ENCODE results near the gene ZBTB17.
"Not testable (repeated sequence)": the region's sequence is repeated elsewhere in the genome, so short reads cannot be mapped to it uniquely, and the experiment has no call there.

Gene ZBTB17

DNA sequence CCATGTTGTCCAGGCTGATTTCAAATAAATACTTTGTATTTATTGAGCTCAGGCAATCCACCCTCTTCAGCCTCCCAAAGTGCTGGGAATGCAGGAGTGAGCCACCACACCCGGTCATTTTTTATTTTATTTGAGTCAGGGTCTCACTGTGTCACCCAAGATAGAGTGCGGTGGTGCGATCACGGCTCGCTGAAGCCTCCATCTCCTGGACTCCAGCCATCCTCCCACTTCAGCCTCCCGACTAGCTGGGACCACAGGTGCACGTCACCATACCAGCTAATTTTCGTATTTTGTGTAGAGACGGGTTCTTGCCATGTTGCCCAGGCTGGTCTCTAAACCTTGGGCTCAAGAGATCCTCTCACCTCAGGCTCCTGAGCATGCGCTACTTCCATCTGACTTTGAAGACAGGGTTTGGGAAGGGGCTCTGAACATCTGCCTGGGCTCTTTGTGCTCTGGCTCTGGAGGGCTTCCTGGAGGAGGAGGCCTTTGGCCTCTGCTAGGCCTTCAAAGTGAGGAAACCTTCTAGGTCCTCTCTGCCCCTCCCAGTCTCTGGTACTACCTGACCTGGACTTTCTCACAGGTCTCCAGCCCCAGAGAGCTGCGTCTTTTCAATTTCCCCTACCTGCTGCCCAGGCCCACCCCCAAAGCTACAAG lies 36.2 kb upstream of the ZBTB17 start:
- no peak for DNase-seq

- DNase-seq: no peak
Observed at GRCh38 chr1:16010837-16011236, 34.9 kb upstream of the ZBTB17 start.

- DNase-seq: no peak
Observed at GRCh38 chr1:16009678-16010077, 33.8 kb upstream of the ZBTB17 start.

DNA sequence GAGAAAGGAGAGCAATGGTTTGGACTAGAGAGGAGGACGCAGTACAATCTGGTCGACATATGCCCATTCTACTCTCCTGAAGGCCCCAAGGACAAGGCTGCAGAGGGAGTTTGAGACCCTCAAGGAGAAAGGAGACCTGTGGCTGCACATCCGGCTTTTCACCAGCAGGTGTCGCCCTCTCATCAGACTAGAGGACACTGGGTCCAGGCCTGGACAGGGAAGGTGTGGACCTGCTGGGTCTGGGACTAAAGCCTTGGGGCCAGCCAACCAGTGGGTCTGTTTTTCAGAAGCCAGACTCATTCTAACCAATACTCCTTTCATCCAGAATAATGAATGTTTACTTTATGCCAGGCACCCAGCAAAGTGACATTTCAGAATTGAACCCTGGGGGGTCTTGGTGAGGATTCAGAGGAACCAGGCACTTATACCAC lies 33.1 kb upstream of the ZBTB17 start:
- peak; percentile 35 to 75 for DNase-seq

DNA sequence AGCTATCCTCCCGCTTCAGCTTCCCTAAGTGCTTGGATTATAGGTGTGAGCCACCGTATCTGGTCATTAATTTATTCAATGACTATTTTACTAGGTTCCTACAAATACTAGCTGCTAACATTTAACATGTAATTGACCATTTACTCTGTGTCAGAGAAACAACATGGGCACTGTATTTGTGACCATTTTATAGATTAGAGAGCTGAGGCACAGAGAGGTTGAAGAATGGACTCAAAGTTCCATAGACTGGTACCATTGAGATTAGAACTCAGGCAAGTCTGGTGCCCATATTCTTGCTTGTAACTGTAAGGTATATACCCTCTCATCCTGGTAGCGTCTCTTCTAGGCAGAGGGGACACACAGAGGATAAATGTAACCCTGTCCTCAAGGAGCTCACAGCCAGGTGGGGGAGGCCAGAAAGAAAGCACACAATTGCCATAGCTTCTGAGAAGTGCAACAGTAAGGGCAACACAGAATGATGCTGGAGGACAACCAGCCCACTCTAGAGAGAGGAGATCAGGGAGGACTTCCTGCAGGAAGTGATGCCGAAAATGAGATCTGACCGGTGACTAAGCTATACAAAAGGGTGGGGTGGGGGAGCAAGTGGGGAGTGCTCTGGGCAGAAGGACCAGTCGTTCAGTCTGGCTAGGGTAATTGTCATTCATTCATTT lies 31.9 kb upstream of the ZBTB17 start:
- no peak for DNase-seq

- no peak for DNase-seq
Observed at GRCh38 chr1:16006552-16007485, 30.9 kb upstream of the ZBTB17 start.

DNA sequence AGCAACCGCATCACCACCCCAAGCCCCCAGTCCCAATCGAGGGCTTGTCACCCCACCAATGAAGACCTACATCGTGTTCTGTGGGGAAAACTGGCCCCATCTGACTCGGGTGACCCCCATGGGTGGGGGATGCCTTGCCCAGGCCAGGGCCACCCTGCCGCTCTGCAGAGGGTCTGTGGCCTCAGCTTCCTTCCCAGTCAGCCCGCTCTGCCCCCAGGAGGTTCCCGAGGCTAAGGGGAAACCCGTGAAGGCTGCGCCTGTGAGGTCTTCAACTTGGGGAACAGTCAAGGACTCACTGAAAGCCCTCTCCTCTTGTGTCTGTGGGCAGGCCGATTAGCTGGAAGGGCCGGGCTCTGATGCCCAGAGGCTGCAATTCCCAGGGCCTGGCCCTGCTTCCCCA lies 30.1 kb upstream of the ZBTB17 start:
- no peak for DNase-seq

- DNase-seq: no peak
Observed at GRCh38 chr1:16005597-16005996, 29.7 kb upstream of the ZBTB17 start.

GRCh38 chr1:16001274-16001673 lies 25.4 kb upstream of the ZBTB17 start:
- not testable (repeated sequence) for DNase-seq

DNA sequence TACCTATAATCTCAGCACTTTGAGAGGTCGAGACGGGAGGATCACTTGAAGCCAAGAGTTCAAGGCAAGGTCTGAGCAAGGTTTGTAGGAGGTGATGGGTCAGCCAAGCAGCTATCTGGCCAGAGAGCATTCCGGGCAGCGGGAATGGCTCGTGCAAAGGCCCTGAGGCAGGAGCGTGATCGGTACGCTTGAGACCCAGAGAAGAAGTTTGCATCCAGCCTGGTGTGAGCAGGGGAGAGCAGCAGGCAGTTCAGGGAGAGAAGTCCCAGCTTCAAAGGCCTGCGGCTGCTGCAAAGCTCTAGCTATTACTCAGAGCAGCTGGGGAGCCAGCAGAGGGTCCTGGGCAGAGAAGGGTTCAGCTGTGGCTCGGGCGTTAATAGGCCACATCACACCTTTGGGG lies 23.0 kb upstream of the ZBTB17 start:
- DNase-seq: no peak

GRCh38 chr1:15997637-15998280 lies 21.9 kb upstream of the ZBTB17 start:
- DNase-seq: no peak

DNA sequence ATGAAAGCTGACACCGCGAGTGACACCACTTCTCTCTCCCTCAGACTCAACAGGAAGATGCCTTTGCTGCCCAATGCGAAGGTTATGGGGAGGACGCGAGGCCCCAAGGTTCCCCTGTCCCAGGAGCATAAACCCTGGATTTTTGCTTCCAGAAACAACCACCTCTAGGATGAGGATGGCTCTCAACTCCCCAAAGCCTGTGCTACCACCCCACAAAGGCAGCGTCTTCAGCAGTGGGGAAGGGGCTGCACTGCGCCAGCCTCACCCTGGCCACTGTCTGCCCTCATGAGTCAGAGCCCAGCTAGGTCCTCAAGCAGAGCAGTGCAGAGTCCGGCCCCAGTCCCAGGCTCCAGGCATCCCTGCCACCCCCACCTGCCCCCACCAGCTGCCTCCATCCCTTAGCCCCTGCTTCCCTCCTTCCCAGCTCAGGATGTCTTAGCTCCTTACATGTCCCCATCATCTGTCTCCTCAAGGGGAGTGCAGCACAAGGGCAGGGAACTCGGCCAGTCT lies 21.2 kb upstream of the ZBTB17 start:
- no peak for DNase-seq

DNA sequence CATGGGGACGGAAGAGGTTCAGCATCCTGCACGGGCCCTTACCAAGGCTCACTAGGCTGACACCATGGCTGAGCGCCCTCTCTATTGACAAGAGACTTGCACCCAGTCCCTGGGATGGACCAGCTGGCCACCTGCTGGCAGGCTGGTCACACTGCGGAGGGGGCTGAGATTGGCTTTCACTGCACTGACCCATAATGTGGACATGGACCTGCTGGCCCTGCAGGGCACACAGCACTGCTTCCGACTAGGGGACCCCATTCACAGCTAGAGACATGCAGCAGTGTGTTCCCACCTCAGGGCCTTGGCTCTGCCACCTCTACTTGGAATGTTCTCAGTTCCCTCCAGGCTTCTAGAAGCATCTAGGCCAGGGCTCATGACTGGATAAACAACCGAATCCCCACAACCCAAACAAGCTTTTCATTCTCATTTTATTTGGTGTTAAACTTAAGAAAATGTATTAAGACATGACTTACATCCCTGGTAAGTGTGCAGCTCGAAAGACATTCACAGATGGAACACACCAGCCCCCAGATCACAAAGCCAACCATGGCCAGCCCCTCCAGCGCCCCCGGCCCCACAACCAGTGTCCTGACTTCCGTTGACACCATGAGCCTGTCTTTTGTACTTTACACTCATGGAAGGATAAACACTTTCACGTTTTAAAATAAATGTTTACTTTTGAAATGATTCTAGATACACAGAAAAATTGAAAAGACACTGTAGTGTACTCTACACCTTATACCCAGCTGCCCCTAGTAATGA lies 18.9 kb upstream of the ZBTB17 start:
- peak in 1 of 2 experiments; percentile 60 for DNase-seq

- DNase-seq: no peak
Observed at GRCh38 chr1:15994081-15994480, 18.2 kb upstream of the ZBTB17 start.

- DNase-seq: no peak
Observed at GRCh38 chr1:15993666-15994065, 17.8 kb upstream of the ZBTB17 start.

DNA sequence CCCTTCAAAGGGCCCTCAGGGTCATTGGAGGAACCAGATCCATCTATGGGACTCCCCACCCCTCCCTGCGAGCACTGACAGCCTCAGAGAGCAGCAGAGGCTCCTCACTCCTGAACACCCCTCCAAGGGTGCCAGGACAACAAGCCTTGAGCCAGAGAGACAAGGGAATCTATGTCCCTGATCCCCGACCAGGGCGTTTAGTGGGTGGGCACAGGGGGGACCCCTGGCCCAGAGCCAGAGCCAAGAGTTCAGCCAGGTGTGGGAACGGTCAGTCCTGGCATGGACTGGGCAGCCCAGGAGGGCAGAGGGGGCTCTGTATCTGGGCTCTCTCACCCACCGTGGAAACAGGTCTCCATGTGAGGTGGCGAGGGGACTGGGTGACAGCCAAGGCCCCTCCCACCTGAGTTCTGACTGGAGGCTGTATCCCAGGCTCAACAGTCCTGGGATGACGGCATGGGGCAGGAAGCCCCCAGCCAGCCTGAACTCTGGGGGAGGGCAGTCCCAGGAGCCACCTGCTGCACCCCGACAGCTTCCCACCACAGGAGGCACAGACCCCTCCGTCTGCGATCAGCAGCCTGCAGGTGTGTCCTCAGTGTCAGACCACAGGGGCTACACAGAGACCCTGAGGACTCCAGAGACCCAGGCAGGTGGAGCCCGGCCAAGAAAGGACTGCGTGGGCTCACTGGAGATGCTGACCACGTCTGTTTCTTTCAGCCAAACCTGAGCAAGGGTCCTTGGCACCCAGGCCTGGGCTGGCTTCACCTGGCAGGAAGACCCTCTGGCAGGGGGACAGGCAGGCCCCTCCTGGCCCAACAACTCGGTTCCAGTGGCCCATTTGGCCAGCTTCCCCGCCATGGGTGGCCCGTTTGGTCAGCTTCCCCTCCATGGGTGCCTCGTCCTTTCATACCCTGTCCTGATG lies 16.9 kb upstream of the ZBTB17 start:
- DNase-seq: no peak

- DNase-seq: no peak
Observed at GRCh38 chr1:15992187-15992553, 16.3 kb upstream of the ZBTB17 start.

DNA sequence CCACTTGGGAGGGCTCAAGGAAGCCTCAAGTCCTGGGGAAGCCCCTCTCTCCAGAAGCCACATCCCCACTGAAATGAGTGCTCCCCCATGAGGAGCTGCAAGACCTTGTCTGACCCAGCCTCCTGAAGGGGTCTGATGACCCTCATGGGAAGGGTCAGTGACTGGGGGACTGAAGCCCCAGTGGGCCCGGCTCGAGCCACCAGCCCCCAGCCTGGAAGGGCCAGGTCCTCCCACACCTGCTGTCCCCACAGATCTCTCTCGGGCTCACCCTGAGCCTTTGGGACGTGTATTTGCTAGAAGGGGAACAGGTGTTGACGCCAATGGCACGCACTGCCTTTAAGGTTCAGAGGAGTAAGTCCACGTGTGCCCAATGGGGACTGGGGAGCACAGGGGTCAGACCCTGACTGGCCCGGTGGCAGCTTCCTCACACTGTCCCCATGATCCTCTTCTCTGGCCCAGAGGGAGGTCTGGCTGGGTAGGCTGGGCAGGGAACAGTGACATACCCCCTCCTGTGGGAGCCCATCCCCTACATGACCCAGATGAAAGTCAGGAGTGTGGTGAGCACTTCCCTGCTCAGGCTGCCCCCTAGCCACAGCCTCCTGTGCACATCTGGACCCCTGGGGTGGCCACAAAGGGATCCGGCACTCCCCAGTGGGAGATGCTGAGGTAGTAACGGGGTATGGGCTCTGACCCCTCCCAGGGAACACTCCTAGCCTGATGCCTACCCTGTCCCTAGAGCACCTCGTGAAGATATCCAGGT lies 15.7 kb upstream of the ZBTB17 start:
- DNase-seq: no peak

DNA sequence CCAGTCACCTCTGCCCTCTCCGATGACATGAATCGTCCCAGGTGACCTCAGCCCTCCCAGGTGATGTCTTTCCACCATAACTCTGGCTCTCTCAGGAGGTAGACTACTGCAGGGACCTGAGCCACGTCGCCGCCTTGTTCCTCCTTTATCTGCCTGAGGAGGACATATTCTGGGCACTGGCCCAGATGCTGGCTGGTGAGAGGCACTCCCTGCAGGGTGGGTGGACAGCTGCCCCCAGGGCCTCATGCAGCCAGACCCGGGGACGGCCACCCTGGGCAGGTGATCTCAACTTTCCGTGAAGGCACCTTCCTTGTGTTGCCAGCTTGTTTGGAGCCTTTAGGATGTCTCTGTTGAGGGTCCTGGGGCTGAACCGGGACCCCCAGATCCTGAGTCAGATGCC lies 13.9 kb upstream of the ZBTB17 start:
- no peak for DNase-seq
